Suprapubic skin (tissue), 4 donors: ENCODE data around the gene DSEL. TPM values are rescaled to one million over a fixed set of nuclear protein-coding genes. Genes with fewer than 3 reads are reported as not detected.

Source experiments
- DNase-seq, 2 donors: peaks; one replicate each; pipeline ENCODE4 v3.0.0-alpha.2; 2019; ENCODE audit warnings: low spot score in 2 of 2
- H3K27ac ChIP-seq: fragments of 200-600 bp; sonication (generic); one replicate; pipeline ENCODE4 v1.5.1; 2019
- H3K27me3 ChIP-seq: fragments of 200-600 bp; sonication (generic); one replicate; pipeline ENCODE4 v1.5.1; 2019
- H3K36me3 ChIP-seq: fragments of 200-600 bp; sonication (generic); one replicate; pipeline ENCODE4 v1.5.1; 2019
- H3K4me1 ChIP-seq: fragments of 200-600 bp; sonication (generic); one replicate; pipeline ENCODE4 v1.5.1; 2019
- H3K4me3 ChIP-seq: fragments of 200-600 bp; sonication (generic); one replicate; pipeline ENCODE4 v1.5.1; 2019; ENCODE audit warnings: mild to moderate bottlenecking
- H3K9me3 ChIP-seq: fragments of 200-600 bp; sonication (generic); one replicate; pipeline ENCODE4 v1.5.1; 2019
- EP300 ChIP-seq: sonication (generic); formaldehyde crosslinking; IDR thresholded peaks from one replicate; pipeline ENCODE4 v1.6.1; 2017; ENCODE audit warnings: antibody characterized with exemption
- POLR2A ChIP-seq, 2 donors: fragments of 450-650 bp; IDR thresholded peaks; one replicate each; pipeline ENCODE4 v1.6.1; 2017; ENCODE audit warnings: antibody characterized with exemption in 2 of 2, mild to moderate bottlenecking in 2 of 2, moderate library complexity in 2 of 2
- POLR2AphosphoS5 ChIP-seq, 3 donors: sonication (generic); formaldehyde crosslinking; IDR thresholded peaks; one replicate each; pipeline ENCODE4 v1.6.1; 2017; ENCODE audit warnings: antibody characterized with exemption in 3 of 3
- WGBS: methylation state at CpG from one replicate; pipeline ENCODE4 v1.1.5; 2018; 5-methylcytosine and 5-hydroxymethylcytosine counted together
- total RNA-seq, 4 donors: library from RNA; depleted of rRNA; stranded (reverse); fragments of >200 nt; gene quantifications; one replicate each; pipeline ENCODE4 v1.1.0, GENCODE V29; 2016
- TF ChIP-seq, protein P1 (sequence below), 2 donors: fragments of 200-600 bp in 1 of 2; fragments of 450-650 bp in 1 of 2; sonication (generic) in 1 of 2; IDR thresholded peaks; one replicate each; pipeline ENCODE4 v1.5.1; 2016 to 2019; ENCODE audit warnings: antibody characterized with exemption in 2 of 2, mild to moderate bottlenecking in 1 of 2, moderate library complexity in 1 of 2

DSEL gene
- total RNA-seq, 4 donors from 2014 or later: 3.6 to 6.0 (median 4.4) TPM

DNA sequence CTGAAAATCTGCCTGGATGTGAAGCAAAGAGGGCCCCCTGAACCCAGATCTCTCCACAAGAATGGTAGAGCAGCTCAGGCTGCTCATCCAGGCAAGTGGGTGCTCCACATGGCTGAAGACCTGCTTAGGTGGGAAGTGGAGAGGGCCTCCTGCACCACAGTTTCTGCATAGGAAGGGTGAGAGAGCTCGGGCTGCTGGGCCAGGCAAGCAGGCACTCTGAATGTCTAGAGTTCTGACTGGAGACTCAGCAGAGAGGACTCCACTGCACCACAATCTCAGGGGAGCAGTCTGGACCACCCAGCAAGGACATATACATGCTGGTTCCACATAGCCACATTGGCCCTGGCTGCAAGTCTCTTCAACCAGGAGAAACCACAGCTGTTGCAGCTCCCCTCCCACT, 52.0 kb downstream of the DSEL start:
- Histone ChIP-seq H3K27me3 (no peaks in the 10 kb centered on the region), H3K4me3 (no peak overlapping the region), H3K36me3 (no peaks in the 10 kb centered on the region), H3K9me3 (no peaks in the 10 kb centered on the region), H3K27ac (no peak overlapping the region), H3K4me1 (no peaks in the 10 kb centered on the region)
- DNase-seq: no peak
- TF ChIP-seq, protein P1, sequence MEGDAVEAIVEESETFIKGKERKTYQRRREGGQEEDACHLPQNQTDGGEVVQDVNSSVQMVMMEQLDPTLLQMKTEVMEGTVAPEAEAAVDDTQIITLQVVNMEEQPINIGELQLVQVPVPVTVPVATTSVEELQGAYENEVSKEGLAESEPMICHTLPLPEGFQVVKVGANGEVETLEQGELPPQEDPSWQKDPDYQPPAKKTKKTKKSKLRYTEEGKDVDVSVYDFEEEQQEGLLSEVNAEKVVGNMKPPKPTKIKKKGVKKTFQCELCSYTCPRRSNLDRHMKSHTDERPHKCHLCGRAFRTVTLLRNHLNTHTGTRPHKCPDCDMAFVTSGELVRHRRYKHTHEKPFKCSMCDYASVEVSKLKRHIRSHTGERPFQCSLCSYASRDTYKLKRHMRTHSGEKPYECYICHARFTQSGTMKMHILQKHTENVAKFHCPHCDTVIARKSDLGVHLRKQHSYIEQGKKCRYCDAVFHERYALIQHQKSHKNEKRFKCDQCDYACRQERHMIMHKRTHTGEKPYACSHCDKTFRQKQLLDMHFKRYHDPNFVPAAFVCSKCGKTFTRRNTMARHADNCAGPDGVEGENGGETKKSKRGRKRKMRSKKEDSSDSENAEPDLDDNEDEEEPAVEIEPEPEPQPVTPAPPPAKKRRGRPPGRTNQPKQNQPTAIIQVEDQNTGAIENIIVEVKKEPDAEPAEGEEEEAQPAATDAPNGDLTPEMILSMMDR (IDR thresholded peaks at IDR 0.05): no peak
- TF ChIP-seq EP300 (no peak), POLR2AphosphoS5 (IDR thresholded peaks at IDR 0.05) (no peak), POLR2A (IDR thresholded peaks at IDR 0.05) (no peak)
- 78% methylated on average over 1 of the region's 1 CpG for WGBS

DNA sequence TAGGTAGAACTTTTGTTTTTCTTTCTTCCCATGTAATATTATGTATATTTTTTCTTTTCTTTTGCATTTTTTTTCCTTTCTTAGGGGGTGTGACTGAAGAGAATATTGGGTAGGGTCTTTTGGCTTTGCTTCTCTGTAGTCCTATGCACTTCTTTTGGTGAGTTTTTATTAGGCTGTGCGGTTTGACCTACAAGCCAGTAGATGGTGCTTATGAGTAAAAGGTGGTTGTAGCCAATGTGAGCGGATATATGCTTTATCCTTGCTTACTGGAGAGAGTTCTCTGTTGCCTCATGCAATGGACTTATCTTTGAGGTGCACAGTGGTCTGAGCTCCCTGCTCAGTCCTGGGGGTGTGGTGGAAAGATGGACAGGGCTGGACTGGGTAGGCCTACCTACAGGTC, 52.7 kb downstream of the DSEL start:
- DNase-seq: no peak
- Histone ChIP-seq H3K27ac (no peak overlapping the region), H3K4me1 (no peaks in the 10 kb centered on the region), H3K36me3 (no peaks in the 10 kb centered on the region), H3K9me3 (no peaks in the 10 kb centered on the region), H3K4me3 (no peak overlapping the region), H3K27me3 (no peaks in the 10 kb centered on the region)
- WGBS: 85% methylated on average over 2 of the region's 2 CpGs
- TF ChIP-seq EP300 (no peak), POLR2A (IDR thresholded peaks at IDR 0.05) (no peak), POLR2AphosphoS5 (IDR thresholded peaks at IDR 0.05) (no peak)
- TF ChIP-seq, protein P1 (IDR thresholded peaks at IDR 0.05): no peak

DNA sequence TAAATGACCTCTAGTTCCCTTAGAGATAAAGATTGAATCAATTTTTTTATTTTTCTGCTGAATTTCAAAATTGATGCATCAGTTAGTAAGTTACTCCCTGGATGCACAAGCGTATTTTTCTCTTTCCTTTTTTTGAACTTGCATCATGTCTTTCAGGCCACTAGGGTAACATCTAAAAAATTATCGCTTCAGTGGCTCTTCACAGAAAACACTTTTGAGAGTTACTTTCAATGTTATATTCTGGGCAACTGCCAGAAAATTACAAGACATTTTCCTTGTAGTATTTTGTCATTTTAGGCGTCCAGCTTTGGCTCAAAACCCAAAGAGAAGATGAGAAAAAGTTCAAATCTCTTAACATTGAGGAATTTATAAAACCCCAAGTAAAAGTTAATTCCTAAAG, 59.8 kb downstream of the DSEL start:
- H3K36me3 ChIP-seq: no peaks in the 10 kb centered on the region
- WGBS: 63% methylated on average over 3 of the region's 3 CpGs
- no peaks in the 10 kb centered on the region for H3K27me3 ChIP-seq
- no peak overlapping the region for H3K4me3 ChIP-seq
- no peaks in the 10 kb centered on the region for H3K4me1 ChIP-seq
- no peak for DNase-seq
- H3K27ac ChIP-seq: no peak overlapping the region
- H3K9me3 ChIP-seq: no peaks in the 10 kb centered on the region
- TF ChIP-seq EP300 (no peak), POLR2AphosphoS5 (IDR thresholded peaks at IDR 0.05) (no peak), POLR2A (IDR thresholded peaks at IDR 0.05) (no peak)
- TF ChIP-seq, protein P1 (IDR thresholded peaks at IDR 0.05): no peak
